OCI-LY3 (cell line): ENCODE measurements around the gene COLGALT1.

Experiments
- H2AFZ ChIP-seq: fragments of 200-600, 300-600 bp; shearing (Covaris generic); 2 replicates; pipeline ENCODE4 v1.6.0; 2014; ENCODE audit warnings: antibody characterized with exemption, low read depth, low read length
- H3K27ac ChIP-seq: fragments of 200-600, 300-600 bp; sonication (generic); 2 replicates; pipeline ENCODE4 v1.5.1; 2014; ENCODE audit warnings: mild to moderate bottlenecking, low read length, moderate library complexity, mixed read lengths
- H3K27me3 ChIP-seq: fragments of 200-600, 300-600 bp; sonication (generic); 2 replicates; pipeline ENCODE4 v1.6.1; 2014; ENCODE audit warnings: low read depth, low read length, mixed read lengths
- H3K36me3 ChIP-seq: fragments of 200-600, 300-600 bp; sonication (generic); replicated peaks from 2 replicates; pipeline ENCODE3; 2014; ENCODE audit warnings: low read depth, low read length, mixed read lengths
- H3K4me1 ChIP-seq: fragments of 300-600, 200-600 bp; sonication (generic); 2 replicates; pipeline ENCODE4 v1.6.1; 2014; ENCODE audit warnings: low read length, mixed read lengths
- H3K4me2 ChIP-seq: fragments of 200-600, 300-600 bp; sonication (generic); 2 replicates; pipeline ENCODE4 v1.6.1; 2014; ENCODE audit warnings: low read length, mixed read lengths
- H3K4me3 ChIP-seq: fragments of 300-600, 200-600 bp; sonication (generic); 2 replicates; pipeline ENCODE4 v1.5.1; 2014; ENCODE audit warnings: antibody characterized with exemption, mild to moderate bottlenecking, low read length, moderate library complexity
- H3K79me2 ChIP-seq: fragments of 300-600, 200-600 bp; shearing (Covaris generic); 2 replicates; pipeline ENCODE4 v1.6.1; 2014; ENCODE audit warnings: mild to moderate bottlenecking, low read length, mixed read lengths
- H3K9ac ChIP-seq: fragments of 300-600, 200-600 bp; shearing (Covaris generic); 2 replicates; pipeline ENCODE4 v1.6.0; 2014; ENCODE audit warnings: mild to moderate bottlenecking, low read length, moderate library complexity
- H3K9me3 ChIP-seq: fragments of 200-600, 300-600 bp; shearing (Covaris generic); 2 replicates; pipeline ENCODE4 v1.6.1; 2014; ENCODE audit warnings: low read length, mixed read lengths; ENCODE audit not compliant: insufficient read depth
- H4K20me1 ChIP-seq: fragments of 200-600, 300-600 bp; sonication (generic); 2 replicates; pipeline ENCODE4 v1.6.1; 2016; ENCODE audit warnings: low read length, mixed read lengths; ENCODE audit not compliant: insufficient read depth
- CTCF ChIP-seq: fragments of 200-600, 300-600 bp; sonication (generic); IDR thresholded peaks from 2 replicates; pipeline ENCODE4 v1.5.1; 2014; ENCODE audit warnings: antibody characterized with exemption, low read length, low read depth
- EZH2phosphoT487 ChIP-seq: fragments of 200-600 bp; shearing (Covaris generic); IDR thresholded peaks from 2 replicates; pipeline ENCODE4 v1.6.1; 2018; ENCODE audit warnings: antibody characterized with exemption, mixed run types, low read depth

COLGALT1 gene

DNA sequence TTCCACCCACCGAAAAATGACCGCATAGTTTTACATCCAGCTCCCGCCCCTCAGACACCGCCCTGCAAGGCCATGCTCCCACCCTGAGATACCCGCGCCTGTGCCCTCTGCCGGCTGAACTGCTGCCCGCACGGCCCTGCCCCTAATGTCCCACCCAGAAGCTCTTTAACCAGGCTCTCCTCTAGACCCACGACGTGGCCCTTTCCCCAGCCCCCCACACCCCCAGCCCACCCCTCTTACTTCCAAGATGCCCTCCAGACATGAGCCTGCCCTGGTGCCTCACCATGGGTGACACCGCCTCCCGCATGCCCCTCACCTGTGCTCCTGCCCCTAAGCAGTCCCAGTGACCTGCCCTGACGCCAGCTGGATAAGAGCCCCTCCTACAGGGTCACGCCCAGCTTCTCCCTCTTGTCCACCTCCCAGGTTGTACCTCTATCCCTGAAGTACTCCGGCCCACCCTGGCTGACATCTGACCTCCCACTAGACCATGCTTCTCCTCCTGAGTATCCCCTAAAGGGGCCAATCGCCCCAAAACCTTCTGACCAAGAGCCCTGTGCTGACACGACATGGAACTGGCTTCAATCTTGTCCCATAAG, 51.2 kb downstream of the COLGALT1 start:
- peak overlapping the region; percentile 76 for H3K4me3 ChIP-seq
- peaks cover 27% of the 10 kb centered on the region for H3K27me3 ChIP-seq
- H3K36me3 ChIP-seq: no peaks in the 10 kb centered on the region
- no peaks in the 10 kb centered on the region for H3K79me2 ChIP-seq
- TF ChIP-seq EZH2phosphoT487 (no peak), CTCF (no peak; the same call in 1 of the 2 replicates)
- peak overlapping the region; percentile 71 for H3K4me2 ChIP-seq
- no peaks in the 10 kb centered on the region for H4K20me1 ChIP-seq
- no peak overlapping the region for H3K27ac ChIP-seq
- H3K4me1 ChIP-seq: peaks cover 10% of the 10 kb centered on the region
- peak overlapping the region; percentile 40 for H2AFZ ChIP-seq
- peak overlapping the region; percentile 72 for H3K9ac ChIP-seq
- no peaks in the 10 kb centered on the region for H3K9me3 ChIP-seq

DNA sequence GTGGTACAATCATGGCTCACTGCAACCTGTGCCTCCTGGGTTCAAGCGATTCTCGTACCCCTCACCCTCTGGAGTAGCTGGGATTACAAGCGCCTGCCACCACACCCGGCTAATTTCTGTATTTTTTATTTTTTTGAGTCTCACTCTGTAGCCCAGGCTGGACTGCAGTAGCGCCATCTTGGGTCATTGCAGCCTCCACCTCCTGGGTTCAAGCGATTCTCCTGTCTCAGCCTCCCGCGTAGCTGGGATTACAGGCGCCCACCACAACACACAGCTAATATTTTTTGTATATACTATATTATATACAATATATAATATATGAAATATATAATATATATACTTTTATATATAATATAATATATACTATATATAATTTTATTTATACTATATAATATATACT, 52.5 kb downstream of the COLGALT1 start:
- Histone ChIP-seq H3K9me3 (no peaks in the 10 kb centered on the region), H3K79me2 (no peaks in the 10 kb centered on the region), H3K4me1 (0 out of 2 replicates have a peak, but pooled peaks cover 2% of the 10 kb centered on the region), H2AFZ (no peak overlapping the region), H3K27ac (no peak overlapping the region), H3K36me3 (no peaks in the 10 kb centered on the region), H3K4me2 (no peak overlapping the region), H4K20me1 (no peaks in the 10 kb centered on the region), H3K9ac (no peak overlapping the region), H3K27me3 (peaks cover 21% of the 10 kb centered on the region), H3K4me3 (no peak overlapping the region)
- no peak for TF ChIP-seq CTCF
- no peak for TF ChIP-seq EZH2phosphoT487

GRCh38 chr19:17610384-17610783, 54.9 kb downstream of the COLGALT1 start:
- Histone ChIP-seq H3K79me2 (no peaks in the 10 kb centered on the region), H3K27me3 (peaks cover 5% of the 10 kb centered on the region), H3K9ac (no peak overlapping the region), H3K9me3 (no peaks in the 10 kb centered on the region), H3K36me3 (no peaks in the 10 kb centered on the region), H3K27ac (no peak overlapping the region), H3K4me2 (no peak overlapping the region), H3K4me1 (0 out of 2 replicates have a peak, but pooled peaks cover 2% of the 10 kb centered on the region), H2AFZ (peak overlapping the region; percentile 65; the same call in 1 of the 2 replicates), H4K20me1 (no peaks in the 10 kb centered on the region), H3K4me3 (no peak overlapping the region)
- no peak for TF ChIP-seq CTCF
- no peak for TF ChIP-seq EZH2phosphoT487

DNA sequence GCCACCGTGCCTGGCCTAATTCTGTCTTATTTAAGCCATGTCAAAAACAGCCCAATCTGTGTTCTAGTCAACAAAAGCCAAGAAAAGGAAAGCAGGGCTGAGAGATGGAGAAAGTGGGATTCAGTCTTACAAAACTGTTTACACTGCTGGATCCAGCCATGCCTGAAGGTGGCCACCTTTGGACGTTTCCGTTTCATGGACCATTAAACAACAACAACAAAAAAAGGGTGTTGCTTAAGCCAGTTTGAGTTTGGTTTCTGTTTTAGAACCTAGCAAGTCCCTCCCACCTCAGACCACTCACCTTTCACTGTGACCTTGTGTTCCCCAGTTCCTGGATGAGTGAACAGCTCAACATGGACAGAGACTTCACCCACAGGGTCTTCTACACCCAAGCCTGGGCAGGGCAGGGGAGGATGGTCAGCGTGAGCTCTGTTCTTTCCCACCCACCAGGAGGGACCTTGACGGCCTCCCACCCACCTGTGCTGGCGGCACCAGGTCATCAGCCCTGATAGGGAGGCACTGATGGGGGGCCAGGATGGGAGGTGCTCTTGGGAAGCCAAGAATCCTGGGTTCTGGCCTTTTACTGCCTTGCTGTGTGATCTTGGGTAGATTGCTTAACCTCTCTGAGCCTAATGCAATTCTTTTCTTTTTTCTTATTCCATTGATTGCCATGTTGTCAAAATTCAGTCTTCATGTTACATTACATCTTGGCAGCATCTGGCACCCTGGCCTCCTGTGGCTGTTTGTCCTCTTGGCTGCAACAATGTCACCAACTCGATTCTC, 56.2 kb downstream of the COLGALT1 start:
- Histone ChIP-seq H2AFZ (no peak overlapping the region), H4K20me1 (no peaks in the 10 kb centered on the region), H3K4me3 (no peak overlapping the region), H3K27ac (no peak overlapping the region), H3K4me1 (0 out of 2 replicates have a peak, but pooled peaks cover 6% of the 10 kb centered on the region), H3K36me3 (no peaks in the 10 kb centered on the region), H3K79me2 (no peaks in the 10 kb centered on the region), H3K4me2 (no peak overlapping the region), H3K9ac (no peak overlapping the region), H3K9me3 (no peaks in the 10 kb centered on the region), H3K27me3 (peaks cover 5% of the 10 kb centered on the region)
- TF ChIP-seq CTCF (no peak), EZH2phosphoT487 (no peak)
